Measurements from ENCODE around the gene SLC46A3.
"Not testable (repeated sequence)": the region's sequence is repeated elsewhere in the genome, so short reads cannot be mapped to it uniquely, and the experiment has no call there.

Gene SLC46A3

GRCh38 chr13:28683169-28683568, 35.6 kb downstream of the SLC46A3 start:
- not testable (repeated sequence) for DNase-seq (ENCODE audit: low read depth)

- DNase-seq (ENCODE audit: low read depth): no peak
Measured at GRCh38 chr13:28680541-28680940, 38.2 kb downstream of the SLC46A3 start.

GRCh38 chr13:28679628-28680027, 39.1 kb downstream of the SLC46A3 start:
- DNase-seq (ENCODE audit: low read depth): no peak

GRCh38 chr13:28678809-28679208, 40.0 kb downstream of the SLC46A3 start:
- no peak for DNase-seq (ENCODE audit: low read depth)

- no peak for DNase-seq (ENCODE audit: low read depth)
Measured at GRCh38 chr13:28671126-28671792, 47.5 kb downstream of the SLC46A3 start.

- no peak for DNase-seq (ENCODE audit: low read depth)
Measured at GRCh38 chr13:28666897-28667488, 51.8 kb downstream of the SLC46A3 start.

GRCh38 chr13:28659621-28659970, 59.2 kb downstream of the SLC46A3 start:
- DNase-seq (ENCODE audit: low read depth): no peak

- DNase-seq (ENCODE audit: low read depth): peak; percentile 87
Measured at GRCh38 chr13:28658796-28659620, 59.8 kb downstream of the SLC46A3 start, which contains the start of gene POMP. Gene POMP, plus strand, starts transcription at chr13:28659130. Its CDS starts 55 bp downstream, at chr13:28659185.

- DNase-seq (ENCODE audit: low read depth): no peak
Measured at GRCh38 chr13:28658539-28658795, 60.3 kb downstream of the SLC46A3 start.

- DNase-seq (ENCODE audit: low read depth): no peak
Measured at GRCh38 chr13:28657784-28658538, 60.8 kb downstream of the SLC46A3 start.

- DNase-seq (ENCODE audit: low read depth): no peak
Measured at GRCh38 chr13:28655561-28655960, 63.2 kb downstream of the SLC46A3 start.

- DNase-seq (ENCODE audit: low read depth): no peak
Measured at GRCh38 chr13:28654276-28654675, 64.5 kb downstream of the SLC46A3 start.

- DNase-seq (ENCODE audit: low read depth): no peak
Measured at GRCh38 chr13:28653111-28653510, 65.7 kb downstream of the SLC46A3 start.

- no peak for DNase-seq (ENCODE audit: low read depth)
Measured at GRCh38 chr13:28651810-28652401, 66.9 kb downstream of the SLC46A3 start.

GRCh38 chr13:28650284-28650683, 68.5 kb downstream of the SLC46A3 start:
- DNase-seq (ENCODE audit: low read depth): no peak
